Urothelium cell line (cell line): Measurements from ENCODE around the gene QPRT.
A peak's percentile ranks its signal among the peaks of the same experiment; 100 is the strongest.
"Not testable (repeated sequence)": the region's sequence is repeated elsewhere in the genome, so short reads cannot be mapped to it uniquely, and the experiment has no call there.

ENCODE experiments used
- DNase-seq: peaks from one replicate; pipeline ENCODE4 v3.0.0; 2011; ENCODE audit warnings: low spot score, mixed read lengths
- FAIRE-seq: peaks from 2 replicates; lab custom pipeline; 2011; peaks lifted over from hg19 to GRCh38; lab: Jason Lieb, UNC

QPRT gene

DNA sequence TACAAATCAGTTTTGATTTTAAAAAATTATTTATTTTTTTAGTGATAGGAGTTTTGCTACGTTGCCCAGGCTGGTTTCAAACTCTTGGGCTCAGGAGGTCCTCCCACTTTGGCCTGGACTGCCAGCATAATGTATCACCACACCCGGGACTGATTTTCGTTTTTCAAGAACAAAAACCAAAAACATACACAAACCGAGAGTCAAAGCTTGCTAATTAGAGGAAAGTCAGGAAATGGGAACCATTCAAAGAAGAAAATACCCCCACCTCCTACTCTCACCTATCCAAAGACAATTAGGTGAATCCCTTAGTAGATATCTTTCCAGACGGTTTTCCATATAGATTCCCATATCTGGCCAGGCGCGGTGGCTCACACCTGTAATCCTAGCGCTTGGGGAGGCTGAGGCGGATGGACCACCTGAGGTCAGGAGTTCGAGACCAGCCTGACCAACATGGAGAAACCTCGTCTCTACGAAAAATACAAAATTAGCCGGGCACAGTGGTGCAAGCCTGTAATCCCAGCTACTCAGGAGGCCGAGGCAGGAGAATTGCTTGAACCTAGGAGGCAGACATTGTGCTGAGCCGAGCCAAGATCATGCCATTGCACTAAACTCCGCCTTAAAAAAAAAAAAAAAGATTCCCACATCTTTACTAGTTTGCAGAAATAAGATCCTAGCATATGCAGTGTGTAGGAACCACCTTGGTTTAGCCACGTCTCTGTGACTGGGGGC, 16.8 kb upstream of the QPRT start:
- FAIRE-seq, result no peak
- DNase-seq, result no peak

DNA sequence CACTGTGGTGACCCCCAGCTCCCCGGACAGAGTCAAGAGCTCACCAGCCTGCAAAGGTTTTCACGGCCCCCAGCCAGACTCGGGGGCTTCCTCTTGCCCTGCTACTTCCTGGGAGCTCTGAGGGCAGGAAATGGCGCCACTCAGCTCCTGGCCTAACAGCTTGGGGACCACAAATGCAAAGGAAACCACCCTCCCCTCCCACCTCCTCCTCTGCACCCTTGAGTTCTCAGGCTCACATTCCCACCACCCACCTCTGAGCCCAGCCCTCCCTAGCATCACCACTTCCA, 16.3 kb upstream of the QPRT start:
- DNase-seq, result no peak
- no peak for FAIRE-seq

DNA sequence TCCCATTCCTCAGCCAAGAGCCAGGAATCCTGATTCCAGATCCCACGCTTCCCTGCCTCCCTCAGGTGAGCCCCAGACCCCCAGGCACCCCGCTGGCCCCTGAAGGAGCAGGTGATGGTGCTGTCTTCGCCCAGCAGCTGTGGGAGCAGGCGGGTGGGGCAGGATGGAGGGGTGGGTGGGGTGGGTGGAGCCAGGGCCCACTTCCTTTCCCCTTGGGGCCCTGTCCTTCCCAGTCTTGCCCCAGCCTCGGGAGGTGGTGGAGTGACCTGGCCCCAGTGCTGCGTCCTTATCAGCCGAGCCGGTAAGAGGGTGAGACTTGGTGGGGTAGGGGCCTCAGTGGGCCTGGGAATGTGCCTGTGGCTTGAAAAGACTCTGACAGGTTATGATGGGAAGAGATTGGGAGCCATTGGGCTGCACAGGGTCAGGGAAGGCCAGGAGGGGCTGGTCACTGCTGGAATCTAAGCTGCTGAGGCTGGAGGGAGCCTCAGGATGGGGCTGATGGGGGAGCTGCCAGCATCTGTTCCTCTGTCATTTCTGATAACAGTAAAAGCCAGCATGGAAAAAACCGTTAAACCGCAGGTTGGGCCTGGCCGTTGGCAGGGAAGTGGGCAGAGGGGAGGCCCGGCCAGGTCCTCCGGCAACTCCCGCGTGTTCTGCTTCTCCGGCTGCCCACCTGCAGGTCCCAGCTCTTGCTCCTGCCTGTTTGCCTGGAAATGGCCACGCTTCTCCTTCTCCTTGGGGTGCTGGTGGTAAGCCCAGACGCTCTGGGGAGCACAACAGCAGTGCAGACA, 15.8 kb upstream of the QPRT start, which contains the start of gene SPN:
TSS of gene SPN (plus strand) at position 232 of the 791 bp plus-strand sequence. CDS start at position 714, 482 bp downstream.
- DNase-seq (no peak), FAIRE-seq (no peak)

DNA sequence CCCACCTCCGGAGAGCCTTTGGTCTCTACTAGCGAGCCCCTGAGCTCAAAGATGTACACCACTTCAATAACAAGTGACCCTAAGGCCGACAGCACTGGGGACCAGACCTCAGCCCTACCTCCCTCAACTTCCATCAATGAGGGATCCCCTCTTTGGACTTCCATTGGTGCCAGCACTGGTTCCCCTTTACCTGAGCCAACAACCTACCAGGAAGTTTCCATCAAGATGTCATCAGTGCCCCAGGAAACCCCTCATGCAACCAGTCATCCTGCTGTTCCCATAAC, 15.2 kb upstream of the QPRT start:
- FAIRE-seq (no peak), DNase-seq (no peak)

DNA sequence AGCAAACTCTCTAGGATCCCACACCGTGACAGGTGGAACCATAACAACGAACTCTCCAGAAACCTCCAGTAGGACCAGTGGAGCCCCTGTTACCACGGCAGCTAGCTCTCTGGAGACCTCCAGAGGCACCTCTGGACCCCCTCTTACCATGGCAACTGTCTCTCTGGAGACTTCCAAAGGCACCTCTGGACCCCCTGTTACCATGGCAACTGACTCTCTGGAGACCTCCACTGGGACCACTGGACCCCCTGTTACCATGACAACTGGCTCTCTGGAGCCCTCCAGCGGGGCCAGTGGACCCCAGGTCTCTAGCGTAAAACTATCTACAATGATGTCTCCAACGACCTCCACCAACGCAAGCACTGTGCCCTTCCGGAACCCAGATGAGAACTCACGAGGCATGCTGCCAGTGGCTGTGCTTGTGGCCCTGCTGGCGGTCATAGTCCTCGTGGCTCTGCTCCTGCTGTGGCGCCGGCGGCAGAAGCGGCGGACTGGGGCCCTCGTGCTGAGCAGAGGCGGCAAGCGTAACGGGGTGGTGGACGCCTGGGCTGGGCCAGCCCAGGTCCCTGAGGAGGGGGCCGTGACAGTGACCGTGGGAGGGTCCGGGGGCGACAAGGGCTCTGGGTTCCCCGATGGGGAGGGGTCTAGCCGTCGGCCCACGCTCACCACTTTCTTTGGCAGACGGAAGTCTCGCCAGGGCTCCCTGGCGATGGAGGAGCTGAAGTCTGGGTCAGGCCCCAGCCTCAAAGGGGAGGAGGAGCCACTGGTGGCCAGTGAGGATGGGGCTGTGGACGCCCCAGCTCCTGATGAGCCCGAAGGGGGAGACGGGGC, 14.7 kb upstream of the QPRT start:
- DNase-seq, result no peak
- FAIRE-seq, result no peak

DNA sequence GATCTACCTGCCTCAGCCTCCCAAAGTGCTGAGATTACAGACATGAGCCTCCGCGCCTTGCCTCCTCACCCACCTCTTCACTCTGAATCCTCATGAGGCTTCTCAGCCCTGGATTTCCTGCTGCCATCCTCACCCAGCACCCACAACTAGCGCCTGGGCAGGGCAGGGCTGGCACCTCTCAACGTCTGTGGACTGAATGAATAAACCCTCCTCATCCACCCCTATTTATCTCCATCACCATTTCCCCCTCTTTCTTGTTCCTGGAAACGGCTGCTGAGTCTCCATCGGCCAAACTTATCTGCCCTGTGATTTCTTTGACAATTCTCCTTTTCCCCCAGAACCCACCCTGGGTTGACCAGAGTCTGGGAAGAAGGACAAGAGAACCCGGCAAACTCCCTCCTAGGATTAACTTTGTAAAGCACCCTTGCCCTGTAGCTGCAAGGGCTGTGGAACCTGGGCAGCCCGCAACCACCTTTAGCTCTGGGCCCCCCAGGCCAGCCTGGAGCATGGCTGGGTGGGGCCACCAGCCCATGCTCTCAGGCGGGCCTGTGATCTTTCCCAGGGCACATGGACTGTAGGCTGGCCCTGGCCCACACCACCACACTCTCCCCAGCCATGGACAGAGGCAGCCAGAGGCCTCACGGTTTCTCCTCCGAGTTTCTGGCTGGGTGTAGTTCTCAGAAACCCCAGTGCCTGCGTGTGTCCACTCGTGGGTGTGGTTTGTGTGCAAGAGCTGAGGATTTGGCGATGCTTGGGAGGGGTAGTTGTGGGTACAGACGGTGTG, 13.5 kb upstream of the QPRT start:
- FAIRE-seq, result no peak
- DNase-seq, result no peak

DNA sequence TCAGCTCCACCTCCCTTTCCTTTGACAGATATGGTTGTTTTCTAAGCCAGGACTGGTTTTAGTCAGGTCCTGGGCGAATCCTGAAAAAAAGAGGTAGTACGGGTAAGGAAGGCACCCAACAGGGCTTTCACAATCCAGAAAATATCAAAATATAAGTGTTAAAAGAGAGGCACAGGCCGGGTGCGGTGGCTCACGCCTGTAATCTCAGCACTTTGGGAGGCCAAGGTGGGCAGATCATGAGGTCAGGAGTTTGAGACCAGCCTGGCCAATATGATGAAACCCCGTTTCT, 11.7 kb upstream of the QPRT start:
- DNase-seq, FAIRE-seq: not testable (repeated sequence)

DNA sequence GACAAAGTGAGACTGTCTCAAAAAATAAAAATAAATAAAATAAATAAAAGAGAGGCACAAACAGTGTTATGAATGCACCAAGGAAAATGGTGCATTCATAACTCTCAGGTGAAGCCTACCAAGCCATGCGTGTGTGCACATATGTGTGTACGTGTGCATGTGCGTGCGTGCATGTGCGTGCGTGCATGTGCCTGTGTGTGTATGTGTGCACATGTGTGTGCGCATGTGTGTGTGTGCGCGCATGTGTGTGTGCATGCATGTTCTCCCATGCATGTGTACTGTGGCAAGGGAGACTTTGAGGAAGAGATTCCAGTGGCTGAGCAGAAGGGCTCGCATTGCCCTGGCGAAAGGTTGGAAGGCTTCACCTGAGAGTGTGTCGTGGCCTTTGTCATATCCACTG, 11.2 kb upstream of the QPRT start:
- no peak for FAIRE-seq
- DNase-seq, result no peak

DNA sequence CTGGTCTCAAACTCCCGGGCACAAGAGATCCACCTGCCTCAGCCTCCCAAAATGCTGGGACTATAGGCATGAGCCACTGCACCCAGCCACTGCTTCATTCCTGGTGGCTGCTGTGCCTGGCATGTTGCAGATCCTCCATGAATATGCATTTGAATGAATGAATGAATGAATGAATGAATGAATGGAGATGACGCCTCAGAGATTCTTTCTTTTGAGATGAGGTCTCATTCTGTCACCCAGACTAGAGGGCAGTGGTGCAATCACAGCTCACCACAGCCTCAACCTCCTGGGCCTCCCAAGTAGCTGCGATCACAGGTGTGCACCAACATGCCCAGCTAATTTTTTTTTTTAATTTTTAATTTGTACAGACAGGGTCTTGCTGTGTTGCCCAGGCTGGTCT, 10.7 kb upstream of the QPRT start:
- FAIRE-seq, result no peak

DNA sequence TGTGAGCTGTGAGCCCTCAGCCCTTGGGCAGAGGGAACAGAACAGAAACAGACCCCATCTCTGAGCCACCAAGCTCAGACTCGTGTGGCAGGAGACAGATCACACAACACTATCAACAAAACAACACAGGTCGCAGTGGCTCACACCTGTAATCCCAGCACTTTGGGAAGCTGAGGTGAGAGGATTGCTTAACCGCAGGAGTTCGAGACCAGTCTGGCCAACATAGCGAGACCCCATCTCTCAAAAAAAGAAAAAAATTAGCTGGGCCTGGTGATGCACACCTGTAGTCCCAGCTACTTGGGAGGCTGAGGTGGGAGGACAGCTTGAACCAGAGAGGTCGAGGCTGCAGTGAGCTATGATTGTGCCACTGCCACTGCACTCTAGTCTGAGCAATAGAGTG, 5.5 kb upstream of the QPRT start:
- DNase-seq (no peak), FAIRE-seq (no peak)

More for the DNA sequence above, 10.7 kb upstream of the QPRT start:
- DNase-seq, result no peak

DNA sequence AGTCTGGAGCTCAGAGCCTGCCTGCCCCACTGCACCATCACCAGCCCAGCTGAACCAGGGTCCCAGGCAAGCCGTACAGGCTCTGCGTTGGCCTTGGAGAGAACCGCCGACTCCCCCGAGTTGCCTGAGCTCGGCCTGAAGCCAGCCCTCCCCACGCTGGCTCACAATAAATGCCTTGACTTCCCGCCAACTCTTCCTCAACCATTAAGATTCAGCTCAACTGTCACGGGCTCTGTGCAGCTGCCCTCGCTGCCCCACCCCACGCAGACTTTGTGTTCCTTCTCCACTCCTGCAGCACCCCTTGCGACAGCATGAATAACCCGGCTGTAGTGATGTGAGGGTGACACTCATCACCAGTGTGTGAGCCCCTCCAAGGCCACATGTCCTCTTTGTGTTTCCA, 4.8 kb upstream of the QPRT start:
- DNase-seq (no peak), FAIRE-seq (no peak)

DNA sequence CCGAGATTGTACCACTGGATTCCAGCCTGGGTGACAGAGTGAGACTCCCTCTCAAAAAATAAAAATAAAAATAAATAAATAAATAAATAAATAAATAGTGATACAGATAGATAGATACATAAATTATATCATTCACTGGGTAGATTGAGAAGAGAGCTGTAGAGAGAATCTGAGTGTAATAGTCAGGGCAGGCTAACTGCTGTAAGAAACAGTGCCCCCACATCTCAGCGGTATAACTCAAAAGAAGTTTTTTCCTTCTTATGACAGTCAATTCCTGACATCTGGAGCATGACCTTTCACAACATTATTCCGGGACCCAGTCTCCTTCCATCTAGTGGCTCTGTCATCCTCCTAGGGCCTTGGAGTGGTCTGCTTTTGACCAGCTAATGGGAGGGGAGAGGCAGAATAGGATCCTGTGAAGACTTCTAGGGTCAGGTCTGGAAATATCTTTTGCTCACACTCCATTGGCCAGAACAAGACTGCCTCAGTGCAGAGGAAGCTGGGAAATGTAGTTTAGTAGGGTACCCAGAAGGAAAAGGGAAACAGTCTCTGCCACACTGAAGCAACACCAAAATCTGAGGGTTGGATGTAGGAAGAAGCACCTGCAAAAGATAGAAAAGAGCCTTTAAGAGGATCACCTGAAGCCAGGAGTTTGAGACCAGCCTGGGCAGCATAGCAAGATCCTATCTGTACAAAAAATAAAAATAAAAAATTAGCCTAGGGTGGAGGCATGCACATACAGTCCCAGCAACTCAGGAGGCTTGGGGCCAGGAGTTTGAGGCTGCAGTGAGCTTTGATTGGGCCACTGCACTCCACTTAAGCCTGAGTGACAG, 3.0 kb upstream of the QPRT start:
- DNase-seq (peak; percentile 40), FAIRE-seq (no peak)

DNA sequence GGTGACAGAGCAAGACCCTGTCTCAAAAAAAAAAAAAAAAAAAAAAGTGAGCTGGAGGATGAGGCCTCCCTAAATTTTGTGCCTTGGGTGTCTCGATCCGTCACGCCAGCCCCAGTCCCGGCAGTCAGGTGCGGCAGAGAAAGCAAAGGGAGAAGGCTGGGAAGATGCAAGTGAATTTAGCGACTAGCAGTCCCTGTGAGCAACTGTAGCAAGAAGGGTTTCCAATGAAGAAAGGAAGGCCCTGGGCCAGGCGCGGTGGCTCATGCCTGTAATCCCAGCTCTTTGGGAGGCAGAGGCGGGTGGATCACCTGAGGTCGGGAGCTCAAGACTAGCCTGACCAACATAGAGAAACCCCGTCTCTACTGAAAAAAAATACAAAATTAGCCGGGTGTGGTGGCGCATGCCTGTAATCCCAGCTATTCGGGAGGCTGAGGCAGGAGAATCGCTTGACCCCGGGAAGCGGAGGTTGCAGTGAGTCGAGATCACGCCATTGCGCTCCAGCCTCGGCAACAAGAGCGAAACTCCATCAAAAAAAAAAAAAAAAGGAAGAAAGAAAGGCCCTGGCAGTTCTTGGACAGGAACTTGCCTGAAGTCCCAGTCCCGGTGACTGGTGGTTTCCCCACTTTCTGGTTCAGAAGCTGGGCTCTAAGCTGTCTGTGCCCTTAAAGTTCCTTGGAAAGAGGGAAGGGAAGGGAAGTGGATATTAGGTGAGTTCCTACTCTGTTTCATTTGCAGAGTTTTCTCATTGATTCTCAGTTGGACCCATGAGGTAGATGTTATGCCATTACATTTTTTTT, 1.8 kb upstream of the QPRT start:
- DNase-seq (no peak), FAIRE-seq (no peak)

DNA sequence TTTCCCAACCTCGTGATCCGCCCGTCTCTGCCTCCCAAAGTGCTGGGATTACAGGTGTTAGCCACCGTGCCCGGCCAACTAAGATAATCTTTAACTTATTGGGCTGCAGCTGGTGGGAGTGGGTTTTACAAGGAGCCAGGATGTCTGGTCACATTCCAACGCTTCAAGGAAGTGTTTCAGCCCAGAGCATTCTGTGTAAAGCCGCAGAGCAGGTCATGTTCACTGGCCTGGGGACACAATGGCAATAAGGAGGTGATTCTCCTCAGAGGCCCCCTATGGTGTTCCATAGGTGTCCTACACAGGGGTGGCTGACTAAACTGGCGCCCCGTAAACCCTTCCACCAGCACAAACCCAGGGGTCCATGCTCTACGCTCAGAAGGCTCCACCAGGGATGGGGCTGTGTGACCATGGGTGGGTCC, 1.2 kb downstream of the QPRT start:
- no peak for DNase-seq
- no peak for FAIRE-seq

DNA sequence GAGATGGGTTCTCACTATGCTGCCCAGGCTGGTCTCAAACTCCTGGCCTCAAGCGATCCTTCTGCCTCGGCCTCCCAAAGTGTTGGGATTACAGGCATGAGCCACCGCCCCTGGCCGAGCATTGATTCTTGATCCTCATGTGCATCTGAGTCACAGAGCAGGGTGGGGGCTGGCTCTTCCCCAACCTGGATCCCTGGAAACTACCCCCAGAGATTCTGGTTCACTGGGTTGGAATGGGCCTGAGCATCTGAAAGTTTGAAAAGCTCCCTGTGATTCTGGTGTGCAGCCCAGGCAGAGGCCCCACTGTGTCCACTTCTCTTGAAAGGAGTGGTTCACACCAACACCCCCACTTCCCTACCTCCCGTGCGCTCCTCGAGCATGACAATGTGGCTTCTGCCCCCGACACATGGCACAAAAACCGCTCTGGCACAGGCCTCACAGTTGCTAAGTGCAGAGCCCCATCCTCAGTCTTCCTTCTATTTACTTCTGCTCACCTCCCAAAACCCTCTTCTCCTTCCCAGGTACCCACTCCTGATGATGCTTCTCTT, 4.6 kb downstream of the QPRT start:
- FAIRE-seq (no peak), DNase-seq (no peak)

DNA sequence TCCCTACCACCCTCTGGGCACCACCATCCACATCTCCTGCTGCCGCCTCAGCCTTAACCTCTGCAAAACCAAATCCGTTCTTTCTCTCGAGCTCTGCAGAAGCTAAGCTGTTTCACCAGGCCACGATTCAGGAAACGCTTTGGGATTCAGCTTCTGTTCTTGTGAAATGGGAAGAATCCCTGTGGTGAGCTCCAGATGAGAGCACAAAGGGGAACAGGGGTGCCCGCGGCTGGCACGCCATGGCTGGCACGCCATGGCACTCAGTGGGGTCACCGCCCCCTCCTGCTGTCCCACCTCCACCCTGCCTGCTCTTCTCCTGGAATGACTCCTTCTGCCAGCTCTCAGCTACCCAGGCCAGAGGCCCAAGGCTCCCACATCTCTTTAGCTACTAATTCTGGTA, 5.7 kb downstream of the QPRT start:
- FAIRE-seq (no peak), DNase-seq (no peak)

DNA sequence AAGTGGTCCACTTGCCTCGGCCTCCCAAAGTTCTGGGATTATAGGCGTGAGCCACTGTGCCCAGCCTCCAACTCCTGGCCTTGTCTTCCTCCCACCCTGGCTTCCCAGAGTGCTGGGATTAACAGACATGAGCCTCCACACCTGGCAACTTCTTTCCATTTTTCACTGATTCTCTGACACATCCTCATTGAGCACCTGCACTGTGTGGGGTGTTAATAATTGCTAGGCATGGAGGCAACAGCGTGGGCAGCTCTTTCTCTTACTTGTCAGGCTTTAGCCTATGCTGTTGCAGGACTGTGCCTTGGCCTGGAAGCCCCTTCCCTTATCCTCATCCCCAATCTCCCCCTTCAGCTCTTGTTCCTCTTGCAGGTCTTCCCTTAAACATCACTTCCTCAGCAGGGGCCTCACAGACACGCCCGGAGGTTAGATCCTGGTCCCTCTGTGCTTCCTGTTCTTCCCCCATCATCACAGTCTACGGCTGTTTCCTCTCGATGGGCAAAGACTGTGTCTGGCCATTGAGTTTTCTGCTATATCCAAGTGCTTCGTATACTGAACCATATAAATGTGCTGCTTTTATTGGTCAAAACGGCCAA, 7.9 kb downstream of the QPRT start:
- no peak for FAIRE-seq
- no peak for DNase-seq

DNA sequence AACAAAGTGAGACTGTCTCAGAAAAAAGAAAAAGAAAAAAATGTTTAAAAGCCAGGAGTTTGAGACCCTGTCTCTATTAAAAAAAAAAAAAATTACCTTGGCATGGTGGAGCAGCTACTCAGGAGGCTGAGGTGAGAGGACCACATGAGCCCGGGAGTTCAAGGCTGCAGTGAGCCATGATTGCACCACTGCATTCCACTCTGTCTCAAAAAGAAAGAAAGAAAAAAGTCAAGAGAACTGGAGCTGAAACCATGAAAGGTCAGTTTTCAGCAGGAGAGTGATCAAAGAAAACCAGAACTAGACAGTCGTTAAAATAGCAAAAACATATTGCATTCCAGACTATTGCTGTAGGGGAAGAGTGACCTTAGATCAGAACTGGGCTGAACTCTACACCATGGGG, 8.8 kb downstream of the QPRT start:
- no peak for FAIRE-seq
- no peak for DNase-seq

DNA sequence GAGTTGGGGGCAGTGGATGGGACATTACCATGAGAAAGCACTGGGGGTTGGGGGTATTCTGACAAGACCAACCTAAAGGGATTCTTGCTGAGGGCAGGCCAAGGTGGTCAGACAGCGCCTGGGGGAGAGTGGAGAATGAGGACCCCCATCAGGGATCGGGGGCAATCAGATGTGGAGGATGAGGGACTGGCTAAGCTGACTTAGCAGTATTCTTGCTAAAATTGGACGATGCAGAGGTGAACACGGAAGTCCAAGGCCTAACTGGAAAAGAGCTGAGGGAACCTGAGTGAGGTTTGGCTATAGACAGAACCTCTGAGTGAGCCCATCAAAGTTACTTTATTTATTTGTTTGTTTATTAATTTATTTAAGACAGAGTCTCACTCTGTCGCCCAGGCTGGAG, 9.2 kb downstream of the QPRT start:
- no peak for FAIRE-seq
- no peak for DNase-seq
